GM15510 (cell line): ENCODE measurements around the gene FBXL2.

Source experiments
- POLR2A ChIP-seq: IDR thresholded peaks from 3 replicates; pipeline ENCODE4 v1.6.1; 2011; ENCODE audit warnings: borderline replicate concordance; ENCODE audit not compliant: insufficient read length; ENCODE audit errors: extremely low read depth

Gene FBXL2

GRCh38 chr3:33360136-33360825, 83.0 kb downstream of the FBXL2 start:
- no peak for TF ChIP-seq POLR2A

- TF ChIP-seq POLR2A, result no peak
Measured at GRCh38 chr3:33363113-33363800, 86.0 kb downstream of the FBXL2 start.

DNA sequence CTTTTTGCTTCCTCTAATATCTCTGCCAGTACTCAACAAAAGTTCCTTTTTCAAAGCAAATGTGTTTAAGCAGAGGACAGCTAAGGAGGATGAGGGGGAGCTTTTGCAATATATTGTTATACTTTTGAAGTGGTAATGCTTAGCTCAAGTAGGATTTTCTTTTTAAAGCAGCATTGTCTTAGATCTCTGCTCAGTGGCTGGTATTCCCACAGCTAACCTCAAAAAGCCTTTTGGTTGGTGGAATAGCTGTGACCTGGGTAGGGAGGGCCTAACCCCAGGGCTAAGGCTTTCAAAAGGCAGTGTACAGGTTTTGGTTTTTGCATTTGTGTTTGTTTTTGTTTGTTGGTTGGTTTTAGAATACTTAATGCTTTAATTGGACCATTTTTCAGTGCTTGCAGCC, 86.8 kb downstream of the FBXL2 start:
- no peak for TF ChIP-seq POLR2A

DNA sequence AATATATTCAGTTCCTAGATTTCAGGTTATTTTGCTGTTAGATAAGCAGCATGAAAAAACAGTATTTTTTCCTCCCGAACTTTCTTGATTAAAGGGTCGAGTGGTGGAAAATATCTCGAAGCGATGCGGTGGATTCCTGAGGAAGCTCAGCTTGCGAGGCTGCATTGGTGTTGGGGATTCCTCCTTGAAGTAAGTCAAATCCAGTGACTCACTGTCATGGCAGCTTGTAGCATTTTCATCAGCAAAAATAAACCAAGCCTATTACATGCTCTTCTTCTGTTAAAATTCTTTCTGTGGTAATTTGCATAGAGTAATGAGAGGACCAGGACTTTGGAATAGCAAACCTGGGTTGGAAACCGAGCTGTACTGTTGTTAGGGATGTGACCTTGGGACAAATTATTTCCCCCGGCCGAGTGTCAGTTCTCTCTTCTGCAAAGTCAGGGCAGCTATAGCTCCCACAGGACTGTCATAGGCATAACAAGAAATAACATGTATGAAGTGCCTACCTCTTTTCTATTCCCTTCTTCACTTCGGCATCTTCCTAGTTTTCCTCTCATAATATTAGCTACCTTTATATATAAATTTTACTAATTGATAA, 87.4 kb downstream of the FBXL2 start:
- no peak for TF ChIP-seq POLR2A

- TF ChIP-seq POLR2A, result no peak
Measured at GRCh38 chr3:33372218-33373081, 95.2 kb downstream of the FBXL2 start.

GRCh38 chr3:33373082-33373437, 95.8 kb downstream of the FBXL2 start:
- no peak for TF ChIP-seq POLR2A

GRCh38 chr3:33377489-33377888, 100.2 kb downstream of the FBXL2 start:
- TF ChIP-seq POLR2A, result no peak

DNA sequence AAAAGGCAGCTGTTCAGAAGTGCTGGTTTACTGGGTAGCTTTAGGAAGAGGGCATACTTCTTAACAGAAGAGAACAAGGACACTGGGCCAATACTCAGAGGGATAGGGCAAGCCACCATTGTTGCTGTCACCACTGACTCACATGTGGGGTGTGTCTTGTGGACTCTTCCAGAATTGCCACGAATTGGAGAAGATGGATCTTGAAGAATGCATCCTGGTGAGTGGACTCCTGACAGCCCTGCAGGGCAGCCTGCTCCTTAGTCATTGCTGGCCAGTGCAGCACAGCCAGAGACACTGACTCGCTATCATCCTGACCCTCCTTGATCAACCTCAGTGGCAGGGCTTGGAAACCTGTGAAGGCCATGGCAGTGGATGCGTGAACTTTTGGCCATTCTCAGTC, 100.7 kb downstream of the FBXL2 start:
- no peak for TF ChIP-seq POLR2A

GRCh38 chr3:33380653-33381052, 103.4 kb downstream of the FBXL2 start:
- TF ChIP-seq POLR2A, result no peak

GRCh38 chr3:33383951-33384350, 106.7 kb downstream of the FBXL2 start:
- no peak for TF ChIP-seq POLR2A

DNA sequence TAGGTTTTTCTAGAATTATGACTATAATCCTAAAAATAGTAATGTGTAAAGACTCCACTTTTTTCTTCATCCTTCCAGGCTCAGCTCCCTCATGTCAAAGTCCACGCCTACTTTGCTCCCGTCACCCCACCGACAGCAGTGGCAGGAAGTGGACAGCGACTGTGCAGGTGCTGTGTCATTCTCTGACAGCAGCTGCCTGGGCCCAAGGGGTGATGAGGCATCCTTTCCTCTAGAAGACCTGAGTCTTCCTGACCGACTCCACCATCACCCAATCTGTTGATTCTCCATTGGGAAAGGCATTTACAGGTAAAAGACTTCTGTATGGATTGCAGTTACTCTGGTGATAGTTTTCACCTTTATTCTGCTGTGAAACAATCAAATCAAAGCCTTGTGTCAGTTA, 108.2 kb downstream of the FBXL2 start:
- TF ChIP-seq POLR2A, result no peak

- no peak for TF ChIP-seq POLR2A
Measured at GRCh38 chr3:33386631-33387030, 109.4 kb downstream of the FBXL2 start.

DNA sequence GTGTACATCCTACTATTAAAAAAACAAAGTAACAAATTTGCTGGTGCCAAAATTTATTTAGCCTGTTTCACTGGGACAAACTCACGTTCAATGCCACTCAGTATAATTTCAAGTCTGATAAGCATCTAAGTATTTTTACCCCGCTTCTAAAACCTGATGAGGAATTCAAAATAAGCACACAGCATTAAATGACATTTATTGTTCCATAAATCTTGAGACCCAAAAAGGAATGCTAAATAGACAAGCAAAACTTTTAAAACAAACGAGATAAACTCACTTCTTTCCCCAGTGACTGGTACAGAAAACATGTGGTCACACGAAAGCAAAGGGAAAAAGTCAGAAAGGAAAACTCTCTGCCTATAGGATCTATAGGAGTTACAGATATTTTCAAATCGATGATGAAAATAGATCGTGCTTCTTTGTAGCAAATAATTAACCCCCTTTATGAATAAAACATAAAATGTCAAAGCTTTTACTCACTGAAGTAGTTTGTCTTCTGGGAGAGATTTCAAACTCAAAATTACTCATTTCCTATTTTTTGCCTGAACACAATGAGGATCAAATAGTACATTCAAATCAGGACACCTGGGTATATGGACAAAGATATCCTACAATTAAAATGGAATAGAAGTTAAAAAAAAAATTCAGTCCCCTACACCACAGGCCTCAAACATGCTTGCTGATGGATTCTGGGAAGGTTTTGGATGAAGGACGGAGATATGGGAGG, 111.3 kb downstream of the FBXL2 start:
- TF ChIP-seq POLR2A, result no peak

DNA sequence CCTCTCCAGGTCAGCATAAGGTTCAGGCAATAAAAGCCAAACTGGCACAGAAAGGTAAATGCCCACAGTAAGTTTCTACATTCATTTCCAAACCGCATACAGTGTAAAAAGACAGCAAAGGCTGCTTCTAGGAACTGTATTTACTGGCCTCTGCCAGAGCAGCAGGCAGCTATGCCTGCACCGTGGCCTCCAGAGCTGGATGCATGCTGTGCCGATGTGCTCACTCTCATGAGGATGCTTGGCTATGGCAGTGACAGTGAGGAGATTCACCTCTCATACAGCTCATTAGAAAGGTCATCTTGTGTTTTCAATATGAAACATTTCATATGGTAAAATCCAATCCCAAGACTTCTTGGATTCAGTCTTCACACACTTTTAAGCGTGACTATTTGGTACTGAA, 112.7 kb downstream of the FBXL2 start:
- no peak for TF ChIP-seq POLR2A
